Measurements from ENCODE around the gene LRRC47. TPM values are rescaled to one million over a fixed set of nuclear protein-coding genes. Genes with fewer than 3 reads are reported as not detected.

Gene LRRC47
- total RNA-seq, 2 donors from 2014 or later, result 30.1 to 30.7 TPM

Other genes with a start within 250 kb of the LRRC47 start
- gene MEGF6, start 185.0 kb downstream of the LRRC47 start, total RNA-seq, result 100 to 1,000 TPM in 1 of 2 donors, 10 to 100 TPM in 1; 82.3 to 123 TPM
- 10 to 100 TPM; 37.5 to 45.6 TPM for gene TPRG1L, start 171.5 kb downstream of the LRRC47 start, total RNA-seq
- gene WRAP73, start 146.4 kb downstream of the LRRC47 start, total RNA-seq, result 10 to 100 TPM; 10.9 to 13.7 TPM
- not detected for gene TP73, start 144.0 kb downstream of the LRRC47 start, total RNA-seq
- not detected for gene CCDC27, start 44.0 kb downstream of the LRRC47 start, total RNA-seq
- 10 to 100 TPM in 1 of 2 donors, 1 to 10 TPM in 1; 3.6 to 14.5 TPM for gene SMIM1, start 23.7 kb downstream of the LRRC47 start, total RNA-seq
- gene CEP104, start 60.7 kb upstream of the LRRC47 start, total RNA-seq, result 10 to 100 TPM; 40.1 to 57.9 TPM
- gene DFFB, start 61.0 kb upstream of the LRRC47 start, total RNA-seq, result 1 to 10 TPM; 4.8 to 5.2 TPM
- gene C1orf174, start 103.8 kb upstream of the LRRC47 start, total RNA-seq, result 10 to 100 TPM; 18.7 to 20.4 TPM